Measurements from ENCODE around the gene IPO4.

- TF ChIP-seq YY1 (IDR thresholded peaks at IDR 0.05; ENCODE audit: insufficient read depth, insufficient read length) (no peak), ZNF274 (IDR thresholded peaks at IDR 0.05; ENCODE audit: low read depth, low read length) (no peak)
These were observed 10.4 kb upstream of the IPO4 start for GRCh38 chr14:24198814-24199524.
